ENCODE results near the gene ACKR4. TPM values are rescaled to one million over a fixed set of nuclear protein-coding genes. Genes with fewer than 3 reads are reported as not detected.
A peak's percentile ranks its signal among the peaks of the same experiment; 100 is the strongest.

Gene ACKR4
- total RNA-seq, 1 experiment from 2014 or later = not detected

GRCh38 chr3:132605374-132605792, 8.3 kb downstream of the ACKR4 start:
- H3K27me3 Mint-ChIP-seq (ENCODE audit: low read depth) = no peaks in the 10 kb centered on the region
- H3K4me1 Mint-ChIP-seq = peaks cover 18% of the 10 kb centered on the region
- H3K36me3 Mint-ChIP-seq = peaks cover 15% of the 10 kb centered on the region
- ATAC-seq (0 out of 2 replicates have a peak, but pooled peaks have one; percentile 34), DNase-seq (ENCODE audit: low spot score) (no peak)
- TF ChIP-seq SMAD4 (CRISPR knock-in tag; IDR thresholded peaks at IDR 0.05) (no peak), ZNF219 (CRISPR knock-in tag; IDR thresholded peaks at IDR 0.05; ENCODE audit: borderline replicate concordance) (no peak), PREB (CRISPR knock-in tag; IDR thresholded peaks at IDR 0.05; ENCODE audit: borderline replicate concordance) (no peak), ZNF121 (CRISPR knock-in tag; IDR thresholded peaks at IDR 0.05) (no peak), ZNF138 (CRISPR knock-in tag; conservative IDR thresholded peaks at IDR 0.05) (no peak), ARID4B (CRISPR knock-in tag; IDR thresholded peaks at IDR 0.05; ENCODE audit: borderline replicate concordance) (no peak), ZNF671 (CRISPR knock-in tag; IDR thresholded peaks at IDR 0.05) (no peak), MYBL2 (CRISPR knock-in tag; IDR thresholded peaks at IDR 0.05) (no peak), ZNF423 (CRISPR knock-in tag; IDR thresholded peaks at IDR 0.05) (no peak), FOXJ3 (CRISPR knock-in tag; IDR thresholded peaks at IDR 0.05; ENCODE audit: borderline replicate concordance) (no peak), GABPB1 (CRISPR knock-in tag; IDR thresholded peaks at IDR 0.05) (no peak), ELF4 (CRISPR knock-in tag; IDR thresholded peaks at IDR 0.05; ENCODE audit: low read depth) (no peak), ZSCAN18 (CRISPR knock-in tag; IDR thresholded peaks at IDR 0.05) (no peak), USF1 (CRISPR knock-in tag; IDR thresholded peaks at IDR 0.05) (no peak)
- ChIA-PET POLR2A (no interaction called here), CTCF (no interaction called here)
- peak overlapping the region; percentile 12; the same call in 1 of the 2 replicates for H3K27ac Mint-ChIP-seq
- H3K9me3 Mint-ChIP-seq = peaks cover 12% of the 10 kb centered on the region
- H3K4me3 Mint-ChIP-seq = no peak overlapping the region

GRCh38 chr3:132606085-132606484, 9.0 kb downstream of the ACKR4 start:
- Mint-ChIP-seq H3K4me1 (peaks cover 18% of the 10 kb centered on the region), H3K27me3 (ENCODE audit: low read depth) (no peaks in the 10 kb centered on the region), H3K27ac (peak overlapping the region; percentile 71), H3K4me3 (no peak overlapping the region), H3K36me3 (peaks cover 18% of the 10 kb centered on the region), H3K9me3 (peaks cover 12% of the 10 kb centered on the region)
- ATAC-seq = no peak
- POLR2A ChIA-PET = no interaction called here
- no peak for DNase-seq (ENCODE audit: low spot score)
- CTCF ChIA-PET = no interaction called here
- no peak for TF ChIP-seq ZNF423 (CRISPR knock-in tag; IDR thresholded peaks at IDR 0.05)
- no peak for TF ChIP-seq FOXP4 (CRISPR knock-in tag; IDR thresholded peaks at IDR 0.05)
- no peak for TF ChIP-seq AFF4 (CRISPR knock-in tag; IDR thresholded peaks at IDR 0.05; ENCODE audit: borderline replicate concordance)
- TF ChIP-seq ZNF512 (CRISPR knock-in tag; IDR thresholded peaks at IDR 0.05; ENCODE audit: borderline replicate concordance) = no peak
- TF ChIP-seq ELF4 (CRISPR knock-in tag; IDR thresholded peaks at IDR 0.05; ENCODE audit: low read depth) = no peak
- no peak for TF ChIP-seq FOXJ3 (CRISPR knock-in tag; IDR thresholded peaks at IDR 0.05; ENCODE audit: borderline replicate concordance)
- no peak for TF ChIP-seq USF1 (CRISPR knock-in tag; IDR thresholded peaks at IDR 0.05)
